Adrenal gland (tissue), 12 donors: ENCODE results near the gene ERC2. TPM values are rescaled to one million over a fixed set of nuclear protein-coding genes. Genes with fewer than 3 reads are reported as not detected.

Experiments
- DNase-seq, 7 donors: peaks; one replicate each; pipeline ENCODE4 v3.0.0-alpha.2; 2019 to 2020
- H3K27ac ChIP-seq, 5 donors: fragments of 200-600 bp; sonication (generic) in 4 of 5; 1 replicate in 3 of 5; 2 replicates in 2 of 5; pipeline versions ENCODE4 v1.5.1 to v1.8.0; 2016 to 2020; ENCODE audit warnings: mild to moderate bottlenecking in 1 of 5
- H3K27me3 ChIP-seq: fragments of 200-600 bp; 2 replicates; pipeline ENCODE4 v1.8.0; 2021
- H3K36me3 ChIP-seq, 2 donors: fragments of 200-600 bp; replicated peaks in 1 of 2; 1 replicate in 1 of 2; 2 replicates in 1 of 2; pipeline versions ENCODE4 v1.5.1 to v1.8.0; 2018 to 2022
- H3K4me1 ChIP-seq, 2 donors: fragments of 200-600 bp; replicated peaks in 1 of 2; 1 replicate in 1 of 2; 2 replicates in 1 of 2; pipeline versions ENCODE4 v1.5.1 to v1.8.0; 2018 to 2021
- H3K4me3 ChIP-seq, 4 donors: fragments of 200-600 bp; sonication (generic) in 3 of 4; one replicate each; pipeline ENCODE4 v1.5.1; 2016 to 2018
- H3K9me3 ChIP-seq, 3 donors: fragments of 200-600 bp; sonication (generic) in 1 of 3; replicated peaks in 1 of 3; 1 replicate in 2 of 3; 2 replicates in 1 of 3; pipeline versions ENCODE4 v1.5.1 to v1.8.0; 2016 to 2021
- CTCF ChIP-seq, 6 experiments: fragments of 450-650 bp in 4 of 6; fragments of 200-600 bp in 2 of 6; sonication (generic) in 1 of 6; IDR thresholded peaks; 1 replicate in 5 of 6; 2 replicates in 1 of 6; pipeline versions ENCODE4 v1.5.1 to v1.8.0; 2016 to 2021; ENCODE audit warnings: antibody characterized with exemption in 6 of 6, mild to moderate bottlenecking in 2 of 6, moderate library complexity in 1 of 6
- POLR2A ChIP-seq, 2 donors: fragments of 450-650 bp; IDR thresholded peaks; one replicate each; pipeline ENCODE4 v1.6.1; 2017; ENCODE audit warnings: antibody characterized with exemption in 2 of 2, mild to moderate bottlenecking in 2 of 2, moderate library complexity in 1 of 2
- WGBS, 4 donors: extraction: QIAGEN DNeasy Blood & Tissue Kit in 2 of 4; methylation state at CpG; one replicate each; pipeline versions ENCODE4 v1.1.5 to v1.1.7; 2013 to 2017; 5-methylcytosine and 5-hydroxymethylcytosine counted together
- intact Hi-C, 2 donors: fragments of 100-400 bp; cut with DNase I; formaldehyde crosslinking; loops; one replicate each; pipeline versions ENCODE4 v1.14.1 to v1.15.0; 2022 to 2023
- polyA plus RNA-seq, 3 donors: library from polyadenylated mRNA; stranded (reverse); fragments of 200-250 nt in 2 of 3; fragments of 350-450 nt in 1 of 3; fragmentation: Illumina TruSeq in 1 of 3; extraction: RNeasy Lipid Tissue Mini Kit (QIAGEN cat#74804) in 1 of 3; gene quantifications; one replicate each; pipeline ENCODE4 v1.2.3, GENCODE V29; 2013 to 2014
- total RNA-seq, 9 donors: library from RNA; depleted of rRNA in 4 of 9; stranded (reverse); fragments of >200 nt in 4 of 9; fragments of 120-200 nt in 1 of 9; fragmentation: NEBNext Ultra II Directional in 1 of 9; extraction: Animal tissue kit (Norgen Biotek cat#: 25700) in 1 of 9; gene quantifications; one replicate each; pipeline versions ENCODE4 v1.1.0 to v1.2.4, GENCODE V29; 2013 to 2023
- donor health status: healthy with polysubstance abuse.
- donor health status: Bipolar disorder and iron deficiency.
- donor health status: DM: yes; HTN: yes; CAD: no.
- donor health status: DM: no; HTN: no; CAD: no.
- donor health status: DM: no; HTN: no; CAD: no.
- donor health status: DM: yes; HTN: yes; CAD: no.

Gene ERC2
- total and polyA plus RNA-seq, 12 donors, result 0.47 to 5.8 (median 1.5) TPM

DNA sequence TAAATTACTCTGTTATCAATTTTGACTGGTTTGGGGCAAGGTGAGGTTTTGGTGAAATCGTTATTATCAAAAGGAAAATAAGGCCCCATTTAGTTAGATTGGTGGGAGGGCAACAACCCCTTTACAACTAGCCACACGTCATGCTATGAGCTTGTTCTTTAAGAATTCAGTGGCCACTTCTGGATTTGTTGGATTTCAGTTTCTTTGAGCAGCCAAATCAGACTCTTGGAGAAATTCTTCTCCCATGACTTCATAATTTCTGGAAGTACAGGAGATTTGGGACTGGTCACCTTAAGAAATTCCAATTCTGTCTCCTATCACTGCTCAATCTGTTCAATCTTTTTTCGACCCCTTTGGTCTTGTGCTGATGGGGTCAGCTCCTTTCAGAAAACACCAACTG is 966.4 kb downstream of the ERC2 start:
- DNase-seq, result no peak
- Histone ChIP-seq H3K27ac (no peak overlapping the region), H3K9me3 (no peaks in the 10 kb centered on the region), H3K27me3 (peaks cover 12% of the 10 kb centered on the region), H3K4me1 (no peaks in the 10 kb centered on the region), H3K4me3 (no peak overlapping the region), H3K36me3 (no peaks in the 10 kb centered on the region)
- TF ChIP-seq POLR2A (IDR thresholded peaks at IDR 0.05) (no peak), CTCF (IDR thresholded peaks at IDR 0.05) (no peak)
- intact Hi-C loops, result no loop called here
- WGBS, 4 donors, result 77 to 93% (median 87%) methylated on average over 3 of the region's 3 CpGs

DNA sequence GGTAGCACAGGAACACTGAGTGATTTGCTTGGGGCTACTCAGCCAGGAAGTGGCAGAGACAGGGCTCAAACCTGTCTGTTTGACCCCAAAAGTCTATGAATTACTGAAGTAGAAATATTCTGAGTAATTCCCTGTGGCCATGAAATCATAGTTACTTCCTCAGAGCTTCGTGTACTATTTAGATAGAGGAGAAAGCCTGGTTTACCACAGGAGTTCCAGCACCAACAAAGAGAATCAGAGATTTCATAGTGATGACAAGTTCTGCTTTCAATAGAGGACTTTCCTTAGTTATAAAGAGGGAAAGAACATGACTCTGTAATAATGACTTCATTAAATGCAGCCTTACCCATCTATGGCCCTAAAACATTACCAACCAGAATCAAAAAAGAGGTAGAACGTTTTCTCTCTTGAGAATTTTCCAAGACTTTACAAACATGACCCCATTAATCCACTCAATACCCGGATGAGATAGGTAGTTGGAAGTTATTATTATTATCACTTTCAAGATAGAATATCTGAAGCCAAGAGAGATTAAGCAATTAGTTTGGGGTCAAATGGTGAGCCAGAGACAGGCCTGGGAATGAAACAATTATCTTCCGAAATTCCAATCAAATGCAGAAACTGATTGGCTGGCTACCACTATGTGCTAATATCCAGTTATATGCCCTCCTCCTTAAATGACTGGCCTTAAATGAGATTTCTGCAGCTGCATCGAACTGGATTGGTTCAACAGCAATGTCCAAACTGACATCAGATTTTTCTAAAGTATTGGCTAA is 967.5 kb downstream of the ERC2 start:
- Histone ChIP-seq H3K9me3 (no peaks in the 10 kb centered on the region), H3K27ac (no peak overlapping the region), H3K27me3 (peaks cover 12% of the 10 kb centered on the region), H3K4me3 (no peak overlapping the region), H3K36me3 (no peaks in the 10 kb centered on the region), H3K4me1 (no peaks in the 10 kb centered on the region)
- intact Hi-C loops, result no loop called here
- WGBS, 4 donors, result 53 to 73% (median 69%) methylated on average over 5 of the region's 5 CpGs
- DNase-seq, result no peak
- TF ChIP-seq POLR2A (IDR thresholded peaks at IDR 0.05) (no peak), CTCF (IDR thresholded peaks at IDR 0.05) (no peak)

DNA sequence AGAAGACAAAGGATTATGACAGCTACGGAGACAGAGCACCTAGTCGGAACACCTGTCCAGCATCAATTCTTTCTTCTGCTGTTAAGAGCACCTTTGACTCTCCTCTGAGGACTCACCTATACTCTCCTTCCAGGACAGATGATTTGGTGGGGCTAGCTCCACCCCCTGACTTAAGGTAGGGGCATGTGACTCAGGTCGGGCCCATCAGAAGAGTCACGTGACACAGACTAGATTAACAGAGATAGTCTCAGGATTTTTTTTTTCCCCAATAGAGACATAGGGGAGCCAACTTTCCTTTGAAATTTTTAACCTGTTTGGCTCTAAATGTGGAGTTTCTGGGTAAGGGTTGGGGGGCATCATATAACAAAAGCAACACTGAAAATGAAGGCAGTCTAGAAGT is 969.7 kb downstream of the ERC2 start:
- no peak overlapping the region for H3K27ac ChIP-seq
- WGBS, 4 donors, result 74 to 84% (median 82%) methylated on average over 4 of the region's 4 CpGs
- no peaks in the 10 kb centered on the region for H3K4me1 ChIP-seq
- no peaks in the 10 kb centered on the region for H3K36me3 ChIP-seq
- no peak for TF ChIP-seq CTCF (IDR thresholded peaks at IDR 0.05)
- H3K27me3 ChIP-seq, result peaks cover 30% of the 10 kb centered on the region
- no peaks in the 10 kb centered on the region for H3K9me3 ChIP-seq
- intact Hi-C loops, result no loop called here
- no peak overlapping the region for H3K4me3 ChIP-seq
- DNase-seq, result no peak

DNA sequence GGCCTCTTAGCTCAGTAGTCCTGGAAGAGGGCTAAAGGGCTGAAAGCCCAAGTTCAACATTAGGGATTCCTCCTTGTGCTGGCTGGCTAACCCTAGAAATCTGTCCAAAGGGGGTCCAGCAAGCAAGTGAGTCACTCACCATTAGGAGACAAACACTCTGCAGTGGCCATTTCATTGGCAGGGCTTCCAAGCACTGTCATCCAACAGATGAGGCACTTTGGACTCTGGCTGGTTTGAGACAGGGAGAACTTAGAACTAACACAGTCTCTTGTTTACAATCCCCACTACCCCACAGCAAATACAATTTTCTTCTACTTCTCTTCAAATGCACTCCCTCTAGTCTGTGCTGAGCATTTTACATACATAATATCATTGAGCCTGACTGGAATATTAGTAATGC is 971.0 kb downstream of the ERC2 start:
- H3K4me1 ChIP-seq, result no peaks in the 10 kb centered on the region
- intact Hi-C loops, result no loop called here
- H3K4me3 ChIP-seq, result no peak overlapping the region
- no peaks in the 10 kb centered on the region for H3K36me3 ChIP-seq
- no peak overlapping the region for H3K27ac ChIP-seq
- H3K27me3 ChIP-seq, result peaks cover 41% of the 10 kb centered on the region
- DNase-seq, result no peak
- TF ChIP-seq POLR2A (IDR thresholded peaks at IDR 0.05) (no peak), CTCF (IDR thresholded peaks at IDR 0.05) (no peak)
- H3K9me3 ChIP-seq, result no peaks in the 10 kb centered on the region
